BLaER1 (cell line): ENCODE data around the gene RADIL.

Experiments
- H3K27ac ChIP-seq: shearing (Covaris generic); formaldehyde crosslinking; 2 replicates; pipeline ENCODE4 v1.8.1; 2022
- H3K27me3 ChIP-seq: shearing (Covaris generic); formaldehyde crosslinking; 2 replicates; pipeline ENCODE4 v1.8.1; 2022
- H3K36me3 ChIP-seq: shearing (Covaris generic); formaldehyde crosslinking; 2 replicates; pipeline ENCODE4 v1.8.1; 2022
- H3K4me1 ChIP-seq: shearing (Covaris generic); formaldehyde crosslinking; 2 replicates; pipeline ENCODE4 v1.8.1; 2022
- H3K4me2 ChIP-seq: shearing (Covaris generic); formaldehyde crosslinking; 2 replicates; pipeline ENCODE4 v1.8.1; 2022
- H3K4me3 ChIP-seq: shearing (Covaris generic); formaldehyde crosslinking; 2 replicates; pipeline ENCODE4 v1.8.1; 2022
- H3K9ac ChIP-seq: shearing (Covaris generic); formaldehyde crosslinking; 2 replicates; pipeline ENCODE4 v1.8.1; 2022
- H3K9me3 ChIP-seq: shearing (Covaris generic); formaldehyde crosslinking; 2 replicates; pipeline ENCODE4 v1.8.1; 2022
- H4K20me1 ChIP-seq: shearing (Covaris generic); formaldehyde crosslinking; 2 replicates; pipeline ENCODE4 v1.8.1; 2022
- Cebpa-rat ChIP-seq: shearing (Covaris generic); IDR thresholded peaks from 2 replicates; pipeline ENCODE4 v1.8.1; 2022

RADIL gene

DNA sequence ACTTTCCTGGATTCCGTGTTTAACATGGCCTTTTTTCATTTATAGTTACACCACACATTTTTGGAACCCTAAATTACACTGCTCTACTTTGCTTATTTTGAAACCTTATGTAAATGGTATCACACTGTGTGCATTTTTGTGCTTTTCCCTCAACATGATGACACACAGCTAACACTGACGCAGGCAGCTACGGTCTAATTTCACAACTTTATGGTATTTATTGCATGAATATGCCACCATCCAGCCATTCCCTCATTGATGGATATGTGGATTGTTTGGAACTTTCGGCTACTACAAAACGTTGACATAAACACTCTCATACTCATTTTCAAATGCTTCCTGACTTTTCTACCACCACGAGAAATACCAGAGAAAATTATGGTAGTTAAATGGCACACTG is 28.6 kb downstream of the RADIL start:
- H3K36me3 ChIP-seq: peaks cover 16% of the 10 kb centered on the region
- H4K20me1 ChIP-seq: no peaks in the 10 kb centered on the region
- H3K4me1 ChIP-seq: peaks cover 8% of the 10 kb centered on the region
- H3K27ac ChIP-seq: no peak overlapping the region
- no peak overlapping the region for H3K9ac ChIP-seq
- peaks cover 24% of the 10 kb centered on the region for H3K9me3 ChIP-seq
- H3K4me3 ChIP-seq: no peak overlapping the region
- no peak for TF ChIP-seq Cebpa-rat
- H3K4me2 ChIP-seq: no peak overlapping the region
- H3K27me3 ChIP-seq: no peaks in the 10 kb centered on the region

GRCh38 chr7:4851459-4852422 is 31.8 kb downstream of the RADIL start:
- Histone ChIP-seq H3K4me3 (no peak overlapping the region), H3K27me3 (no peaks in the 10 kb centered on the region), H3K4me2 (peak overlapping the region; percentile 36; the same call in 1 of the 2 replicates), H3K9ac (no peak overlapping the region), H4K20me1 (no peaks in the 10 kb centered on the region), H3K4me1 (peaks cover 10% of the 10 kb centered on the region), H3K36me3 (peaks cover 16% of the 10 kb centered on the region), H3K27ac (no peak overlapping the region; the same call in 1 of the 2 replicates), H3K9me3 (peaks cover 24% of the 10 kb centered on the region)
- no peak for TF ChIP-seq Cebpa-rat

DNA sequence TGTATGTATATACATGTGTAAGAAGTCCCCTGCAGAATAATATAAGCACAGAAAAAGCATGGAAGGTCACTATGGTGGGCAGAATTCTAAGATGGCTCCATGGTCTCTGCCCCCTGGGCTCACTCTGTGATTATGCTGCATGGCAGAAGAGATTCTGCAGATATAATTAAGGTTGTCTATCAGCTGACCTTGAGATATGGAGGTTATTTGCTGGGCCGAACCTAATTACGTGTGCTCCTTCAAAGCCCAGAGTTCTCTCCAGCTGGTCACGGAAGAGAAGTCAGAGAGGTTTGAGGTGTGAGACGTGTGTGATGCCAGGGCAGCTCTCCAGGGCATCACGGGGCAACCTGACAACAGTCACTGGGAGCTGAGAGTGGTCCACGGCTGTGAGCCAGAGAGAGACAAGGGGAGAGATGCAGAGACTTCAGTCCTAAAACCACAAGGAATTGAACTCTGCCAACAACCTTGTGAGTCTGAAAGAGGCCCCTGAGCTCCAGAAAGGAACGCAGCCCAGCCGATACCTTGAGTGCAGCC is 33.2 kb downstream of the RADIL start:
- no peak overlapping the region for H3K9ac ChIP-seq
- TF ChIP-seq Cebpa-rat: no peak
- H3K36me3 ChIP-seq: peaks cover 16% of the 10 kb centered on the region
- H3K9me3 ChIP-seq: peaks cover 24% of the 10 kb centered on the region
- H3K27me3 ChIP-seq: no peaks in the 10 kb centered on the region
- peaks cover 24% of the 10 kb centered on the region for H3K4me1 ChIP-seq
- H3K4me3 ChIP-seq: no peak overlapping the region
- no peak overlapping the region for H3K27ac ChIP-seq
- H4K20me1 ChIP-seq: no peaks in the 10 kb centered on the region
- H3K4me2 ChIP-seq: no peak overlapping the region

DNA sequence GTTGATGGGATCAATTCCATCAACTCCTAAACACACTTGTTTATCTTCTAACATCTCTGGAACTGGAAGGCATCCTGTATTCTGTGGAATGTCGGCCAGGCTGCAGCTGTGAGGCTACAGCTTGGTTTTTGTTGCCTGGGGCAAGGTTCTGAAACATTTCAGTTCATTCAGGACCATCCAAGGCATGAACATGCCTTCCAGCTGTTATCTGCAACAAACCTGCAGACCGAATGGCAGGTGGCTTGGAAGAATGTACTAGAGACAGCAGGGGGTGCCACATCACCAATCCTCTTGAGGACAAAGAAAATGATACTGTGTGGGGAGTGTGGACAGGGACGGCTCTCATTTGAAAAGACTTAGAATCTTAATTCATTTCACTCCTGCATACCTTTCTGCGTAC is 34.1 kb downstream of the RADIL start:
- no peaks in the 10 kb centered on the region for H3K27me3 ChIP-seq
- H3K4me3 ChIP-seq: no peak overlapping the region
- H3K4me2 ChIP-seq: no peak overlapping the region
- no peak for TF ChIP-seq Cebpa-rat
- no peaks in the 10 kb centered on the region for H4K20me1 ChIP-seq
- no peak overlapping the region for H3K27ac ChIP-seq
- peaks cover 33% of the 10 kb centered on the region for H3K4me1 ChIP-seq
- H3K36me3 ChIP-seq: peaks cover 16% of the 10 kb centered on the region
- peaks cover 24% of the 10 kb centered on the region for H3K9me3 ChIP-seq
- no peak overlapping the region for H3K9ac ChIP-seq

DNA sequence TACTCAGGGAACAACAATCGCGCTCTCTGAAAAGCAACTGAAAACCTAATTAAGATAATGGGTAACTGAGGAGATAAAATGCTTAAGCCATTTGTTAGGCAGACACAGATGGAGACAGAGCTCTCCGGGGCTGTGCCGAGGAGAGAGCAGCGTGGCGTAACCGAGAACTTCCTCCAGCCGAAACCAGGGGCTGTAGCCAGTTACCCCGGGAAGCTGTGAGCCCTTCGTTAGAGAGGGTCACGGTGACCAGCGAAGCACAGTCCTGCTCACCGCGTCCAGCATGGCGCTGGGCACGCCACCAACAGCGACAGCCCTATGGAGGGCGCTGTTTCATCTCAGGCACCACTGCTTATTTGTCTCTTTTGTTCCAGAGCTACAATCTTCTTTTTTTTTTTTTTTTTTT is 37.8 kb downstream of the RADIL start:
- H4K20me1 ChIP-seq: no peaks in the 10 kb centered on the region
- H3K9ac ChIP-seq: peak overlapping the region; percentile 64
- no peaks in the 10 kb centered on the region for H3K36me3 ChIP-seq
- peak overlapping the region; percentile 60 for H3K4me3 ChIP-seq
- peaks cover 43% of the 10 kb centered on the region for H3K4me1 ChIP-seq
- TF ChIP-seq Cebpa-rat: no peak
- peaks cover 1% of the 10 kb centered on the region; the same call in 1 of the 2 replicates for H3K9me3 ChIP-seq
- H3K27ac ChIP-seq: peak overlapping the region; percentile 77
- H3K4me2 ChIP-seq: peak overlapping the region; percentile 88
- H3K27me3 ChIP-seq: no peaks in the 10 kb centered on the region

GRCh38 chr7:4842319-4843064 is 41.0 kb downstream of the RADIL start:
- Histone ChIP-seq H3K4me2 (no peak overlapping the region), H4K20me1 (peaks cover 15% of the 10 kb centered on the region), H3K9me3 (no peaks in the 10 kb centered on the region), H3K27me3 (no peaks in the 10 kb centered on the region), H3K4me3 (no peak overlapping the region), H3K4me1 (peaks cover 75% of the 10 kb centered on the region), H3K27ac (no peak overlapping the region; the same call in 1 of the 2 replicates), H3K9ac (no peak overlapping the region), H3K36me3 (no peaks in the 10 kb centered on the region)
- TF ChIP-seq Cebpa-rat: no peak

GRCh38 chr7:4841836-4842235 is 41.7 kb downstream of the RADIL start:
- H3K4me2 ChIP-seq: peak overlapping the region; percentile 38
- TF ChIP-seq Cebpa-rat: no peak

DNA sequence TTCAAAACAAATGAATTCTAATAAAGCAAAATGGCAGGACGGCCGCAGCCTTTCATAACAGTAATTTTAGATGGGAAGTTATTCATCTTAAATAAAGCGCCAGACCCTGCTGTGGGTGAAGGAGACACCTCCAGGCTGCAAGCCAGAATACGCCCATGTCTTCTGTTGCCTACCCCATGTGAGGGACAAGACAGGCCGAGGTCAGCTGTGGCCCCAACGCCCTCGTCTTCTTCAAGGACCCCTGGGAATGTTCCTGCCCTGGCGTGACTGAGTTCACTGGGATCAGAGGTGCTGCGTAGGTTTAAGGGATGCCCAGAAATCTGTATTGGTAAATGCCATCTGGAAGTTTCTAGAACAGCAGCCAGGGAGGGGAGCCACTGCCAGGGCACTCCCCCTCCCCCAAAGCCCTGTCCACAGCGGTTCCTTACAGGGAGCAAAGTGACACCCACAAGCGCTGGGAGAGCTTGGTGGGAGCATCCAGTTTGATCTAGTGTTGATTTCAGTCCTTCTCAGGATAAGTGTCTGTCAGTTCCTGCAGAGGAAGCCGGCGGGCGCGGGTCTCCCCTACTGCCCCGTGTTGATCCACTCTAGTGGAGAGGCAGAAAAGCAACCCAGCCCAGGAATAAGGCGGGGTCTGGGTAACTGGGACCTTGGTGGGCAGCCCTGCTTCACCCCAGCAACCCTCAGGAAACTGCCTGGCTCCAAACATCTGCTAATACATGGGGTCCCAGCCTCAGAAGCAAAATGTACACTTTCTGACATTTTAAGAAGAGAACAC is 42.3 kb downstream of the RADIL start:
- Histone ChIP-seq H3K4me2 (peak overlapping the region; percentile 38), H3K27me3 (no peaks in the 10 kb centered on the region), H3K4me3 (no peak overlapping the region), H3K9ac (peak overlapping the region; percentile 28; the same call in 1 of the 2 replicates), H3K9me3 (no peaks in the 10 kb centered on the region), H3K4me1 (peaks cover 80% of the 10 kb centered on the region), H4K20me1 (peaks cover 28% of the 10 kb centered on the region), H3K27ac (no peak overlapping the region; the same call in 1 of the 2 replicates), H3K36me3 (0 out of 2 replicates have a peak, but pooled peaks cover 1% of the 10 kb centered on the region)
- no peak for TF ChIP-seq Cebpa-rat

More at GRCh38 chr7:4841836-4842235, 41.7 kb downstream of the RADIL start:
- Histone ChIP-seq H3K27me3 (no peaks in the 10 kb centered on the region), H3K9me3 (no peaks in the 10 kb centered on the region), H3K27ac (no peak overlapping the region; the same call in 1 of the 2 replicates), H3K9ac (peak overlapping the region; percentile 28; the same call in 1 of the 2 replicates), H3K36me3 (no peaks in the 10 kb centered on the region), H3K4me3 (no peak overlapping the region), H4K20me1 (peaks cover 21% of the 10 kb centered on the region), H3K4me1 (peaks cover 80% of the 10 kb centered on the region)

- H3K4me2 ChIP-seq: peak overlapping the region; percentile 86
These were observed 43.4 kb downstream of the RADIL start for GRCh38 chr7:4840079-4840501.

More at GRCh38 chr7:4840079-4840501, 43.4 kb downstream of the RADIL start:
- 0 out of 2 replicates have a peak overlapping the region, but pooled peaks have one; percentile 12 for H3K27ac ChIP-seq
- peaks cover 10% of the 10 kb centered on the region for H3K36me3 ChIP-seq
- H3K9ac ChIP-seq: peak overlapping the region; percentile 29; the same call in 1 of the 2 replicates
- H3K4me1 ChIP-seq: peaks cover 80% of the 10 kb centered on the region
- no peaks in the 10 kb centered on the region for H3K9me3 ChIP-seq
- TF ChIP-seq Cebpa-rat: no peak
- peaks cover 31% of the 10 kb centered on the region for H4K20me1 ChIP-seq
- H3K4me3 ChIP-seq: no peak overlapping the region
- H3K27me3 ChIP-seq: no peaks in the 10 kb centered on the region
